Right ventricle myocardium inferior (tissue), 1 donor: ENCODE measurements around the gene MGAM2. TPM values are rescaled to one million over a fixed set of nuclear protein-coding genes. Genes with fewer than 3 reads are reported as not detected.

Experiments
- ATAC-seq: fragments of 200-7000 bp; cut with Tn5 transposase; one replicate; pipeline ENCODE4 v1.9.1; 2020; ENCODE audit warnings: mild to moderate bottlenecking, moderate library complexity
- DNase-seq: peaks from one replicate; pipeline ENCODE4 v3.0.0; 2021; ENCODE audit errors: missing footprints
- intact Hi-C: fragments of 100-400 bp; cut with DNase I; formaldehyde crosslinking; loops from one replicate; pipeline ENCODE4 v1.11.0; 2022
- total RNA-seq: library from RNA; stranded (reverse); fragmentation: NEBNext Ultra II Directional; extraction: Animal tissue kit (Norgen Biotek cat#: 25700); gene quantifications from one replicate; pipeline ENCODE4 v1.2.1, GENCODE V29; 2021
- donor health status: DM: no; HTN: yes; CAD: no; lungs with severe emphysema.

The MGAM2 gene
- total RNA-seq, 1 donor from 2014 or later = 0.11 TPM

- DNase-seq (no peak), ATAC-seq (no peak)
- intact Hi-C loops = no loop called here
Measured at GRCh38 chr7:142231716-142232115, 120.2 kb downstream of the MGAM2 start.

GRCh38 chr7:142240546-142240945, 129.0 kb downstream of the MGAM2 start:
- DNase-seq = no peak
- intact Hi-C loops = no loop called here
- ATAC-seq = no peak

- DNase-seq (peak; percentile 35), ATAC-seq (no peak)
- intact Hi-C loops = no loop called here
Measured at GRCh38 chr7:142243823-142244222, 132.3 kb downstream of the MGAM2 start.

GRCh38 chr7:142248166-142249160, 136.9 kb downstream of the MGAM2 start:
- intact Hi-C loops = no loop called here
- no peak for ATAC-seq

GRCh38 chr7:142249918-142250317, 138.4 kb downstream of the MGAM2 start:
- ATAC-seq = no peak
- intact Hi-C loops = no loop called here
- no peak for DNase-seq

More at GRCh38 chr7:142248166-142249160, 136.9 kb downstream of the MGAM2 start:
- DNase-seq = no peak

GRCh38 chr7:142250705-142251104, 139.2 kb downstream of the MGAM2 start:
- DNase-seq (no peak), ATAC-seq (no peak)
- intact Hi-C loops = no loop called here

GRCh38 chr7:142257958-142258357, 146.4 kb downstream of the MGAM2 start, which contains the start of gene PRSS58:
PRSS58 (minus strand) TSS chr7:142258058; CDS start chr7:142257707, 351 bp downstream.
- DNase-seq (no peak), ATAC-seq (no peak)
- intact Hi-C loops = no loop called here

GRCh38 chr7:142263598-142264380, 152.3 kb downstream of the MGAM2 start:
- intact Hi-C loops = no loop called here
- ATAC-seq (no peak), DNase-seq (no peak)

Other genes starting within 250 kb of the MGAM2 start
- gene OR9A4, start 195.3 kb upstream of the MGAM2 start, total RNA-seq = not detected
- 0.41 TPM for gene CLEC5A, start 164.7 kb upstream of the MGAM2 start, total RNA-seq
- not detected for gene TAS2R38, start 137.9 kb upstream of the MGAM2 start, total RNA-seq
- gene MGAM, start 115.8 kb upstream of the MGAM2 start, total RNA-seq = 0.54 TPM
- not detected for gene PRSS58, start 146.3 kb downstream of the MGAM2 start, total RNA-seq